K562 (cell line): ENCODE data around the gene CTDSPL. TPM values are rescaled to one million over a fixed set of nuclear protein-coding genes. Genes with fewer than 3 reads are reported as not detected.

ENCODE experiments used
- ARNT ChIP-seq, 2 experiments: fragments of 450-650 bp; IDR thresholded peaks; 2 replicates each; pipeline ENCODE4 v1.6.1; 2016; ENCODE audit warnings: mild to moderate bottlenecking in 1 of 2
- BRD4 ChIP-seq: fragments of 200-600 bp; sonication (generic); IDR thresholded peaks from 2 replicates; pipeline ENCODE4 v1.6.1; 2017; ENCODE audit warnings: inconsistent platforms
- BRF2 ChIP-seq: IDR thresholded peaks from 3 replicates; pipeline ENCODE4 v1.6.1; 2011; ENCODE audit warnings: borderline replicate concordance, mild to moderate bottlenecking; ENCODE audit not compliant: insufficient read length, insufficient read depth
- CCNT2 ChIP-seq: IDR thresholded peaks from 2 replicates; pipeline ENCODE4 v1.6.1; 2011; ENCODE audit warnings: borderline replicate concordance, low read depth, mild to moderate bottlenecking, moderate library complexity, mixed read lengths, low read length; ENCODE audit not compliant: insufficient read length; ENCODE audit errors: extremely low read depth
- CHCHD3 ChIP-seq: fragments of 250-450 bp; sonication (Bioruptor Pico); IDR thresholded peaks from 2 replicates; pipeline ENCODE4 v2.1.2; 2022; ENCODE audit warnings: mild to moderate bottlenecking
- FOXP1 ChIP-seq: sonication (generic); formaldehyde crosslinking; IDR thresholded peaks from 2 replicates; pipeline ENCODE4 v1.8.0; 2022; ENCODE audit warnings: mild to moderate bottlenecking, missing genetic modification reagents
- MAFK ChIP-seq: IDR thresholded peaks from 2 replicates; pipeline ENCODE4 v1.6.1; 2011; ENCODE audit warnings: low read length, improper control_type of control experiment
- MEF2D ChIP-seq: conservative IDR thresholded peaks from 2 replicates; pipeline ENCODE4 v1.6.1; 2016; ENCODE audit warnings: low read depth, missing genetic modification characterization, missing compliant biosample characterization
- PHF8 ChIP-seq: fragments of 200-600 bp; sonication (generic); IDR thresholded peaks from 2 replicates; pipeline ENCODE4 v1.6.1; 2012; ENCODE audit warnings: mixed run types, mild to moderate bottlenecking, inconsistent platforms, low read length, moderate library complexity, borderline replicate concordance
- POLR2A ChIP-seq: fragments of 450-650 bp; conservative IDR thresholded peaks from 2 replicates; pipeline ENCODE4 v1.6.1; 2016
- TAF7 ChIP-seq: fragments of 450-650 bp; IDR thresholded peaks from 2 replicates; pipeline ENCODE4 v1.6.1; 2016; ENCODE audit warnings: missing genetic modification characterization, missing compliant biosample characterization
- TSC22D4 ChIP-seq: fragments of 450-650 bp; IDR thresholded peaks from 2 replicates; pipeline ENCODE4 v1.6.1; 2016; ENCODE audit warnings: missing genetic modification characterization, missing biosample characterization, control low read depth
- ZFP36 ChIP-seq: fragments of 150-350 bp; IDR thresholded peaks from 2 replicates; pipeline ENCODE4 v1.6.1; 2018; ENCODE audit warnings: low read length, low read depth; ENCODE audit not compliant: partially characterized antibody
- ZNF23 ChIP-seq: fragments of 250-450 bp; sonication (Bioruptor Pico); IDR thresholded peaks from 2 replicates; pipeline ENCODE4 v1.4.0; 2020; ENCODE audit warnings: mild to moderate bottlenecking
- ZNF282 ChIP-seq: sonication (generic); formaldehyde crosslinking; IDR thresholded peaks from 2 replicates; pipeline ENCODE4 v1.8.1; 2023; ENCODE audit warnings: missing genetic modification reagents
- ZNF583 ChIP-seq: fragments of 250-450 bp; sonication (Bioruptor Pico); IDR thresholded peaks from 2 replicates; pipeline ENCODE4 v1.4.0; 2020
- ZNF696 ChIP-seq: fragments of 250-450 bp; sonication (Bioruptor Pico); conservative IDR thresholded peaks from 2 replicates; pipeline ENCODE4 v1.4.0; 2020; ENCODE audit warnings: mild to moderate bottlenecking, moderate library complexity
- polyA plus RNA-seq, 8 experiments: library from polyadenylated mRNA; depleted of rRNA in 4 of 8; stranded (reverse) in 5 of 8; unstranded in 3 of 8; fragments of >200 nt; fragmentation: Nextera tagmentation in 2 of 8; fragmentation: Illumina TruSeq in 1 of 8; extraction: Ambion mirVana in 2 of 8; extraction: Trizol in 1 of 8; gene quantifications; 2 replicates each; pipeline versions ENCODE4 v1.2.1 to v1.2.3, GENCODE V29; 2011 to 2014; ENCODE audit warnings: inconsistent platforms in 1 of 8, missing spikeins in 1 of 8
- total RNA-seq, 7 experiments: library from RNA; depleted of rRNA in 6 of 7; stranded (reverse); fragments of >200 nt in 6 of 7; fragmentation: Illumina TruSeq in 2 of 7; extraction: Trizol in 2 of 7; gene quantifications; 2 replicates each; pipeline versions ENCODE4 v1.2.1 to v1.2.3, GENCODE V29; 2011 to 2021; ENCODE audit warnings: low replicate concordance in 1 of 7
- TF ChIP-seq, protein P1 (sequence below): fragments of 450-650 bp; IDR thresholded peaks from 2 replicates; pipeline ENCODE4 v1.6.1; 2016; ENCODE audit warnings: low read depth
- TF ChIP-seq, protein P2 (sequence below): fragments of 450-650 bp; formaldehyde crosslinking; conservative IDR thresholded peaks from 2 replicates; pipeline ENCODE4 v1.4.0; 2022; ENCODE audit warnings: mild to moderate bottlenecking, missing genetic modification characterization

Gene CTDSPL
- total and polyA plus RNA-seq, 9 of the 15 experiments (the other 6 are each of a cell fraction or from before 2014, with no cell fraction given), result 5.1 to 19.3 (median 11.3) TPM

DNA sequence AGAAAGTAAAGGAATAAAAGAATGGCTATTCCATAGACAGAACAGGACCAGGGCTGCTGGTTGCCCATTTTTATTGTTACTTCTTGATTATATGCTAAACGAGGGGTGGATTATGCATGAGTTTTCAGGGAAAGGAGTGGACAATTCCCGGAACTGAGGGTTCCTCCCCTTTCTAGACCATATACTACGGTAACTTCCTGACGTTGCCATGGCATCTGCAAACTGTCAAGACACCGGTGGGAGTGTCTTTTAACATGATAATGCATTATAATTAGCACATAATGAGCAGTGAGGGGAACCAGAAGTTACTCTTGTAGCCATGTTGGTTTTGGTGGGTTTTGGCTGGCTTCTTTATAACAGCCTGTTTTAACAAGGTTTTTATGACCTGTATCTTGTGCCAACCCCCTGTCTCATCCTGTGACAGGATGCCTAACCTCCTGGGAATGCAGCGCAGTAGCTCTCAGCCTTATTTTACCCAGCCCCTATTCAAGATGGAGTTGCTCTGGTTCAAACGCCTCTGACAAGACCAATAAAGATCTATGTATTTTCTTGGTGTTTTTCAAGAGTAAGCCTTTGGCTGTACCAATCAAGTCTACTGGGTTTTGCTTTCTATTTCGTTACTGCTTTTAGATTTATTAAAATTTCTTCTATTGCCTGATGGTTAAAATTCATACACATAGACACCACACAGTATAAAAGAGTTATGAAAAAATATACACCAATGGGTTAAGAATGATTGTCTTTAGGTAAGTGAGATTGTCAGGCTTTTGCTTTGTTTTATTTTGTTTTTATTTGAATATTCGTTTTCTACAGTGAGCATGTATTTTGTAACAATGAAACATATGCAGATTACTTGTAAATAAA, 37.4 kb upstream of the CTDSPL start (continued):
- TF ChIP-seq ZNF696 (CRISPR knock-in tag) (no peak), MAFK (no peak), POLR2A (no peak), PHF8 (no peak), ZNF583 (CRISPR knock-in tag) (peak; percentile 93; the same call in 1 of the 2 replicates), BRF2 (no peak), MEF2D (tag) (peak; percentile 96), CHCHD3 (CRISPR knock-in tag) (no peak), ARNT (IDR thresholded peaks at IDR 0.05) (no peak), TAF7 (tag) (peak; percentile 87), TSC22D4 (tag) (no peak), ZNF282 (no peak), BRD4 (no peak), ZNF23 (CRISPR knock-in tag) (no peak), FOXP1 (CRISPR knock-in tag) (no peak), ZFP36 (no peak), CCNT2 (no peak)
- TF ChIP-seq, protein P1, sequence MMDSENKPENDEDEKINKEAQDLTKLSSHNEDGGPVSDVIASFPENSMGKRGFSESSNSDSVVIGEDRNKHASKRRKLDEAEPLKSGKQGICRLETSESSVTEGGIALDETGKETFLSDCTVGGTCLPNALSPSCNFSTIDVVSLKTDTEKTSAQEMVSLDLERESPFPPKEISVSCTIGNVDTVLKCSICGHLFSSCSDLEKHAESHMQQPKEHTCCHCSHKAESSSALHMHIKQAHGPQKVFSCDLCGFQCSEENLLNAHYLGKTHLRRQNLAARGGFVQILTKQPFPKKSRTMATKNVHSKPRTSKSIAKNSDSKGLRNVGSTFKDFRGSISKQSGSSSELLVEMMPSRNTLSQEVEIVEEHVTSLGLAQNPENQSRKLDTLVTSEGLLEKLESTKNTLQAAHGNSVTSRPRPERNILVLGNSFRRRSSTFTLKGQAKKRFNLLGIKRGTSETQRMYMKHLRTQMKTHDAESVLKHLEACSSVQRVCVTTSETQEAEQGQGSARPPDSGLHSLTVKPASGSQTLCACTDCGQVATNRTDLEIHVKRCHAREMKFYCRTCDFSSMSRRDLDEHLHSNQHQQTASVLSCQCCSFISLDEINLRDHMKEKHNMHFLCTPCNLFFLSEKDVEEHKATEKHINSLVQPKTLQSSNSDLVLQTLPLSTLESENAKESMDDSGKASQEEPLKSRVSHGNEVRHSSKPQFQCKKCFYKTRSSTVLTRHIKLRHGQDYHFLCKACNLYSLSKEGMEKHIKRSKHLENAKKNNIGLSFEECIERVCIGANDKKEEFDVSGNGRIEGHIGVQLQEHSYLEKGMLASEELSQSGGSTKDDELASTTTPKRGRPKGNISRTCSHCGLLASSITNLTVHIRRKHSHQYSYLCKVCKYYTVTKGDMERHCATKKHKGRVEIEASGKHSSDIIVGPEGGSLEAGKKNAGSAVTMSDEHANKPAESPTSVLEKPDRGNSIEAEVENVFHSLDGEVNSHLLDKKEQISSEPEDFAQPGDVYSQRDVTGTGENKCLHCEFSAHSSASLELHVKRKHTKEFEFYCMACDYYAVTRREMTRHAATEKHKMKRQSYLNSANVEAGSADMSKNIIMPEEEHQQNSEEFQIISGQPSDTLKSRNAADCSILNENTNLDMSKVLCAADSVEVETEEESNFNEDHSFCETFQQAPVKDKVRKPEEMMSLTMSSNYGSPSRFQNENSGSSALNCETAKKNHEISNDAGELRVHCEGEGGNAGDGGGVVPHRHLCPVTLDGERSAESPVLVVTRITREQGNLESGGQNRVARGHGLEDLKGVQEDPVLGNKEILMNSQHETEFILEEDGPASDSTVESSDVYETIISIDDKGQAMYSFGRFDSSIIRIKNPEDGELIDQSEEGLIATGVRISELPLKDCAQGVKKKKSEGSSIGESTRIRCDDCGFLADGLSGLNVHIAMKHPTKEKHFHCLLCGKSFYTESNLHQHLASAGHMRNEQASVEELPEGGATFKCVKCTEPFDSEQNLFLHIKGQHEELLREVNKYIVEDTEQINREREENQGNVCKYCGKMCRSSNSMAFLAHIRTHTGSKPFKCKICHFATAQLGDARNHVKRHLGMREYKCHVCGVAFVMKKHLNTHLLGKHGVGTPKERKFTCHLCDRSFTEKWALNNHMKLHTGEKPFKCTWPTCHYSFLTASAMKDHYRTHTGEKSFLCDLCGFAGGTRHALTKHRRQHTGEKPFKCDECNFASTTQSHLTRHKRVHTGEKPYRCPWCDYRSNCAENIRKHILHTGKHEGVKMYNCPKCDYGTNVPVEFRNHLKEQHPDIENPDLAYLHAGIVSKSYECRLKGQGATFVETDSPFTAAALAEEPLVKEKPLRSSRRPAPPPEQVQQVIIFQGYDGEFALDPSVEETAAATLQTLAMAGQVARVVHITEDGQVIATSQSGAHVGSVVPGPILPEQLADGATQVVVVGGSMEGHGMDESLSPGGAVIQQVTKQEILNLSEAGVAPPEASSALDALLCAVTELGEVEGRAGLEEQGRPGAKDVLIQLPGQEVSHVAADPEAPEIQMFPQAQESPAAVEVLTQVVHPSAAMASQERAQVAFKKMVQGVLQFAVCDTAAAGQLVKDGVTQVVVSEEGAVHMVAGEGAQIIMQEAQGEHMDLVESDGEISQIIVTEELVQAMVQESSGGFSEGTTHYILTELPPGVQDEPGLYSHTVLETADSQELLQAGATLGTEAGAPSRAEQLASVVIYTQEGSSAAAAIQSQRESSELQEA, result no peak
- TF ChIP-seq, protein P2, sequence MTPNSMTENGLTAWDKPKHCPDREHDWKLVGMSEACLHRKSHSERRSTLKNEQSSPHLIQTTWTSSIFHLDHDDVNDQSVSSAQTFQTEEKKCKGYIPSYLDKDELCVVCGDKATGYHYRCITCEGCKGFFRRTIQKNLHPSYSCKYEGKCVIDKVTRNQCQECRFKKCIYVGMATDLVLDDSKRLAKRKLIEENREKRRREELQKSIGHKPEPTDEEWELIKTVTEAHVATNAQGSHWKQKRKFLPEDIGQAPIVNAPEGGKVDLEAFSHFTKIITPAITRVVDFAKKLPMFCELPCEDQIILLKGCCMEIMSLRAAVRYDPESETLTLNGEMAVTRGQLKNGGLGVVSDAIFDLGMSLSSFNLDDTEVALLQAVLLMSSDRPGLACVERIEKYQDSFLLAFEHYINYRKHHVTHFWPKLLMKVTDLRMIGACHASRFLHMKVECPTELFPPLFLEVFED (CRISPR knock-in tag), result peak; percentile 94
